ENCODE measurements around the gene EIF3J. TPM values are rescaled to one million over a fixed set of nuclear protein-coding genes. Genes with fewer than 3 reads are reported as not detected.

The EIF3J gene
- total RNA-seq, 2 donors from 2014 or later, result 64.5 to 80.5 TPM

- H3K4me3 ChIP-seq, result no peak overlapping the region
- H3K4me1 ChIP-seq, result no peaks in the 10 kb centered on the region
- no peaks in the 10 kb centered on the region for H3K9me3 ChIP-seq
- no peak for DNase-seq
- intact Hi-C loops (cut with DNase I), result no loop called here
- H3K9ac ChIP-seq (ENCODE audit: low read depth in 2 of 2, low read length in 2 of 2), result no peak overlapping the region
- no peak for TF ChIP-seq CTCF (IDR thresholded peaks at IDR 0.05)
- H3K27ac ChIP-seq, result no peak overlapping the region
- H3K27me3 ChIP-seq, result no peaks in the 10 kb centered on the region
- H3K36me3 ChIP-seq, result peaks cover 6% of the 10 kb centered on the region
These were observed 41.4 kb upstream of the EIF3J start for GRCh38 chr15:44495562-44495961.

GRCh38 chr15:44500555-44500954 is 36.4 kb upstream of the EIF3J start:
- Histone ChIP-seq H3K36me3 (peaks cover 6% of the 10 kb centered on the region), H3K27me3 (no peaks in the 10 kb centered on the region), H3K4me1 (no peaks in the 10 kb centered on the region), H3K27ac (no peak overlapping the region), H3K9me3 (no peaks in the 10 kb centered on the region), H3K4me3 (no peak overlapping the region), H3K9ac (ENCODE audit: low read depth in 2 of 2, low read length in 2 of 2) (no peak overlapping the region)
- TF ChIP-seq CTCF (IDR thresholded peaks at IDR 0.05), result no peak
- no peak for DNase-seq
- intact Hi-C loops (cut with DNase I), result no loop called here

GRCh38 chr15:44501768-44502366 is 35.1 kb upstream of the EIF3J start:
- intact Hi-C loops (cut with DNase I), result no loop called here
- TF ChIP-seq CTCF (IDR thresholded peaks at IDR 0.05), result no peak
- DNase-seq, result no peak
- Histone ChIP-seq H3K4me1 (no peaks in the 10 kb centered on the region), H3K4me3 (no peak overlapping the region), H3K27ac (no peak overlapping the region), H3K36me3 (peaks cover 6% of the 10 kb centered on the region), H3K27me3 (no peaks in the 10 kb centered on the region), H3K9me3 (no peaks in the 10 kb centered on the region), H3K9ac (ENCODE audit: low read depth in 2 of 2, low read length in 2 of 2) (no peak overlapping the region)

GRCh38 chr15:44516436-44516835 is 20.5 kb upstream of the EIF3J start:
- no peak overlapping the region for H3K9ac ChIP-seq (ENCODE audit: low read depth in 2 of 2, low read length in 2 of 2)
- H3K27ac ChIP-seq, result no peak overlapping the region
- H3K9me3 ChIP-seq, result no peaks in the 10 kb centered on the region
- TF ChIP-seq CTCF (IDR thresholded peaks at IDR 0.05), result no peak
- no peak for DNase-seq
- no peaks in the 10 kb centered on the region for H3K36me3 ChIP-seq
- intact Hi-C loops (cut with DNase I), result no loop called here
- no peak overlapping the region for H3K4me3 ChIP-seq
- H3K4me1 ChIP-seq, result no peaks in the 10 kb centered on the region
- no peaks in the 10 kb centered on the region for H3K27me3 ChIP-seq

- no peaks in the 10 kb centered on the region for H3K4me1 ChIP-seq
- H3K27me3 ChIP-seq, result no peaks in the 10 kb centered on the region
- no peak overlapping the region for H3K9ac ChIP-seq (ENCODE audit: low read depth in 2 of 2, low read length in 2 of 2)
- no peak for DNase-seq
- no peak overlapping the region for H3K4me3 ChIP-seq
- no peaks in the 10 kb centered on the region for H3K9me3 ChIP-seq
- no peak for TF ChIP-seq CTCF (IDR thresholded peaks at IDR 0.05)
- intact Hi-C loops (cut with DNase I), result no loop called here
- no peak overlapping the region for H3K27ac ChIP-seq
- H3K36me3 ChIP-seq, result no peaks in the 10 kb centered on the region
These were observed 17.4 kb upstream of the EIF3J start for GRCh38 chr15:44519537-44519936.
